DND-41 (cell line): ENCODE data around the gene JARID2.

Experiments
- EZH2 ChIP-seq: IDR thresholded peaks from 3 replicates; pipeline ENCODE4 v1.6.1; 2012; ENCODE audit warnings: borderline replicate concordance, low read depth, mild to moderate bottlenecking, moderate library complexity, low read length, inconsistent platforms; ENCODE audit not compliant: severe bottlenecking
- TF ChIP-seq, protein P1 (sequence below): IDR thresholded peaks from 2 replicates; pipeline ENCODE4 v1.5.1; 2012; ENCODE audit warnings: borderline replicate concordance, low read length, moderate library complexity, mild to moderate bottlenecking; ENCODE audit not compliant: poor library complexity, severe bottlenecking; ENCODE audit errors: extremely low read depth

DNA sequence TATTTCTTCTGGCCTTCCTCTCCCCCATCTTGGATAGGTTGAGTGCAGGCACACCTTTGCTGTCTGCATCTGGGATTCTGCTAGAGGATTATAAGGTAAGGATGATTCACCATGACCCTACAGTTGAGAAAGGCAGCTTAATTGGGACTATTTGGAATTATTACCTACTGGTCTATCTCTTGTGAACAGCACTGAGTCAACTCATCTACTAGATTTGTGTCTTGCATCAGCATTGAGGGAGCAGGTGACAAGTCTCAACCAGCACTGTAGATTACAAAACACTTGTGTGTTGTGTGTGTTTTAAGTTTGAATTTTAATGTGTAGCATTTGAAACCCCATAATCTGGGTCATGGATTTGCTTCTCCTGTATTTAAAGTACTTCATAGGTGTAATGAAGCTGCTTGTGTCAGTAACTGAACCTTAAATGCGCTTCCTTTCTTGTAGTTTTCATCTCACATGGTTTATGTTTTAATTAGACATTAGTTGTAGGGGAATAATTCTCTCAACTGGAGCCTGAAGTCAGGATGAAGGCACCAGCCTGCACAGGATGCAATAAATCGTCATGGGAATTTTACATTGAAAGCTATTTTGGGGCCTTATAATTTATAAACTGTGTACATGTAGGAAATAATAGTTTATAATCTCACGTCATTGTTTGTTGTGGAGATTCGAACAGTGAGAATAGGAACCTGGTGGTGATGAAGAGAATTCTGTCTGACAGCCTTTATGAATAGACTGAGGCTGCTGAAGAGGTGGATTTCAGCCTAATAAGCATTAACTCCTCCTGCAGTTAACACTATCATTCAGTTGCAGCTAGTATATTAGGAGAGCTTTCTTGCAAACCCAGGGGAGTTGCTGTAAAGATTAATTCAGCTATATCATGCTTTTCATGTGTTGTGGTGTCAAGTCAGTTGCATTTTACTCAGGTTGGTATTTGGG, 125.1 kb downstream of the JARID2 start:
- TF ChIP-seq, protein P1, sequence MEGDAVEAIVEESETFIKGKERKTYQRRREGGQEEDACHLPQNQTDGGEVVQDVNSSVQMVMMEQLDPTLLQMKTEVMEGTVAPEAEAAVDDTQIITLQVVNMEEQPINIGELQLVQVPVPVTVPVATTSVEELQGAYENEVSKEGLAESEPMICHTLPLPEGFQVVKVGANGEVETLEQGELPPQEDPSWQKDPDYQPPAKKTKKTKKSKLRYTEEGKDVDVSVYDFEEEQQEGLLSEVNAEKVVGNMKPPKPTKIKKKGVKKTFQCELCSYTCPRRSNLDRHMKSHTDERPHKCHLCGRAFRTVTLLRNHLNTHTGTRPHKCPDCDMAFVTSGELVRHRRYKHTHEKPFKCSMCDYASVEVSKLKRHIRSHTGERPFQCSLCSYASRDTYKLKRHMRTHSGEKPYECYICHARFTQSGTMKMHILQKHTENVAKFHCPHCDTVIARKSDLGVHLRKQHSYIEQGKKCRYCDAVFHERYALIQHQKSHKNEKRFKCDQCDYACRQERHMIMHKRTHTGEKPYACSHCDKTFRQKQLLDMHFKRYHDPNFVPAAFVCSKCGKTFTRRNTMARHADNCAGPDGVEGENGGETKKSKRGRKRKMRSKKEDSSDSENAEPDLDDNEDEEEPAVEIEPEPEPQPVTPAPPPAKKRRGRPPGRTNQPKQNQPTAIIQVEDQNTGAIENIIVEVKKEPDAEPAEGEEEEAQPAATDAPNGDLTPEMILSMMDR = no peak
- TF ChIP-seq EZH2 = no peak
